ENCODE data around the gene CLEC4M. TPM values are rescaled to one million over a fixed set of nuclear protein-coding genes. Genes with fewer than 3 reads are reported as not detected.

CLEC4M gene
- total RNA-seq, 1 experiment from 2014 or later, result not detected

DNA sequence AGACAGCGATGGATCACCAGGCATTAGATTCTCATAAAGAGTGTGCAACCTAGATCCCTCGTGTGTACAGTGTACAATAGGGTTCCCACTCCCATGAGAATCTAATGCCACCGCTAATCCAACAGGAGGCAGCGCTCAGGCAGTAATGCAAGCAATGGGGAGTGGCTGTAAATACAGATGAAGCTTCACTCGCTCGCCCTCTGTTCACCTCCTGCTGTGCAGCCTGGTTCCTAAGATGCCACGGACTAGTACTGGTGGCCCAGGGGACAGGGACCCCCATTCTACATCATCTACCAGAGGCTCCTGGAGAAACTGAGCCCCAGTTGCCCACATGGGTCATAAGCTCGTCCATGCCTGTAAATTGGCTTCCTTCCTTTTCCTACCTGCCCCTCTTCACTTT lies 8.0 kb downstream of the CLEC4M start:
- Mint-ChIP-seq H3K4me1 (peaks cover 3 to 6% of the 10 kb centered on the region in 2 experiments; a peak in 3 of 4 replicates), H3K36me3 (ENCODE audit: insufficient read depth in 1 of 3, low read depth in 3 of 3) (no peaks in the 10 kb centered on the region), H3K27ac (no peak overlapping the region), H3K4me3 (no peak overlapping the region), H3K9me3 (no peaks in the 10 kb centered on the region; a peak in 1 of 5 replicates), H3K27me3 (ENCODE audit: low read depth) (peaks cover 40% of the 10 kb centered on the region)
- H4K5ac ChIP-seq (ENCODE audit: insufficient read length, low read depth, low read length), result no peak overlapping the region
- H3K4me1 ChIP-seq (ENCODE audit: insufficient read depth, low read length), result no peaks in the 10 kb centered on the region
- H2BK20ac ChIP-seq (ENCODE audit: low read depth, low read length, poor library complexity, severe bottlenecking), result no peak overlapping the region
- no peak for DNase-seq
- no peaks in the 10 kb centered on the region for H3K79me1 ChIP-seq (ENCODE audit: insufficient read depth, low read depth, low read length, poor library complexity, severe bottlenecking)
- WGBS (ENCODE audit: extremely low coverage, insufficient read length, low lambda C conversion rate), result no CpG with 5 or more reads among the region's 8 CpGs
- H2BK5ac ChIP-seq (ENCODE audit: insufficient read length, low read length), result no peak overlapping the region
- no peak overlapping the region for H2AFZ ChIP-seq (ENCODE audit: low read length)
- no peak overlapping the region for H2AK5ac ChIP-seq (ENCODE audit: insufficient read length, low read length)
- H3K79me2 ChIP-seq (ENCODE audit: insufficient read depth, low read length), result no peaks in the 10 kb centered on the region
- H2BK12ac ChIP-seq (ENCODE audit: insufficient read length, low read depth, low read length), result no peak overlapping the region
- no peaks in the 10 kb centered on the region for H3K9me3 ChIP-seq (ENCODE audit: control insufficient read depth, low read depth, low read length)
- H4K91ac ChIP-seq (ENCODE audit: insufficient read length, low read depth, low read length), result no peak overlapping the region
- H4K20me1 ChIP-seq (ENCODE audit: control insufficient read depth, insufficient read depth, insufficient read length), result no peaks in the 10 kb centered on the region
- no peaks in the 10 kb centered on the region for H3K27me3 ChIP-seq (ENCODE audit: insufficient read depth, low read length)
- H3K56ac ChIP-seq (ENCODE audit: insufficient read length, low read depth, low read length), result no peak overlapping the region
- TF ChIP-seq, protein P1, sequence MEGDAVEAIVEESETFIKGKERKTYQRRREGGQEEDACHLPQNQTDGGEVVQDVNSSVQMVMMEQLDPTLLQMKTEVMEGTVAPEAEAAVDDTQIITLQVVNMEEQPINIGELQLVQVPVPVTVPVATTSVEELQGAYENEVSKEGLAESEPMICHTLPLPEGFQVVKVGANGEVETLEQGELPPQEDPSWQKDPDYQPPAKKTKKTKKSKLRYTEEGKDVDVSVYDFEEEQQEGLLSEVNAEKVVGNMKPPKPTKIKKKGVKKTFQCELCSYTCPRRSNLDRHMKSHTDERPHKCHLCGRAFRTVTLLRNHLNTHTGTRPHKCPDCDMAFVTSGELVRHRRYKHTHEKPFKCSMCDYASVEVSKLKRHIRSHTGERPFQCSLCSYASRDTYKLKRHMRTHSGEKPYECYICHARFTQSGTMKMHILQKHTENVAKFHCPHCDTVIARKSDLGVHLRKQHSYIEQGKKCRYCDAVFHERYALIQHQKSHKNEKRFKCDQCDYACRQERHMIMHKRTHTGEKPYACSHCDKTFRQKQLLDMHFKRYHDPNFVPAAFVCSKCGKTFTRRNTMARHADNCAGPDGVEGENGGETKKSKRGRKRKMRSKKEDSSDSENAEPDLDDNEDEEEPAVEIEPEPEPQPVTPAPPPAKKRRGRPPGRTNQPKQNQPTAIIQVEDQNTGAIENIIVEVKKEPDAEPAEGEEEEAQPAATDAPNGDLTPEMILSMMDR (conservative IDR thresholded peaks at IDR 0.05), result no peak
- no peak overlapping the region for H3T11ph ChIP-seq (ENCODE audit: low read length)
- H3K4me2 ChIP-seq (ENCODE audit: insufficient read depth, insufficient read length, low read length), result no peak overlapping the region
- H3K4ac ChIP-seq (ENCODE audit: low read depth, low read length), result no peak overlapping the region
- no peak overlapping the region for H3K9ac ChIP-seq (ENCODE audit: extremely low read depth, insufficient read length, low read length)
- no peak overlapping the region for H2BK15ac ChIP-seq (ENCODE audit: low read depth, low read length)
- H4K8ac ChIP-seq (replicated peaks; ENCODE audit: insufficient read length, low read depth, low read length), result no peak overlapping the region
- H3K23me2 ChIP-seq (ENCODE audit: insufficient read length, low read depth, low read length, poor library complexity, severe bottlenecking), result no peaks in the 10 kb centered on the region
- no peak overlapping the region for H3K14ac ChIP-seq (ENCODE audit: insufficient read depth, low read length)
- H3K23ac ChIP-seq (ENCODE audit: insufficient read length, low read depth, low read length), result no peak overlapping the region
- H2BK120ac ChIP-seq (ENCODE audit: low read depth, low read length, poor library complexity, severe bottlenecking), result no peak overlapping the region
- no peak overlapping the region for H3K27ac ChIP-seq (ENCODE audit: insufficient read length, low read depth, low read length)
- no peak overlapping the region for H3K18ac ChIP-seq (ENCODE audit: insufficient read length, low read depth, low read length)

Measured in H9 (cell line).